Neural cell (in vitro differentiated cells): ENCODE data around the gene CENPL. TPM values are rescaled to one million over a fixed set of nuclear protein-coding genes. Genes with fewer than 3 reads are reported as not detected.

Source experiments
- H2AFZ ChIP-seq: fragments of 200-600, 300-800 bp; sonication (generic), shearing (Covaris generic); 2 replicates; pipeline ENCODE4 v1.6.0; 2014; ENCODE audit warnings: low read depth, mild to moderate bottlenecking, antibody characterized with exemption, low read length, moderate library complexity
- H3F3A ChIP-seq: fragments of 200-600 bp; shearing (Covaris generic); 2 replicates; pipeline ENCODE4 v1.6.1; 2016; ENCODE audit warnings: mild to moderate bottlenecking, moderate library complexity, mixed read lengths, antibody characterized with exemption, low read length; ENCODE audit not compliant: insufficient read depth, poor library complexity, severe bottlenecking
- H3K27ac ChIP-seq: fragments of 200-600, 300-800 bp; sonication (generic), shearing (Covaris generic); 2 replicates; pipeline ENCODE4 v1.5.1; 2014; ENCODE audit warnings: mild to moderate bottlenecking, low read length, moderate library complexity
- H3K27me3 ChIP-seq: fragments of 300-800, 200-600 bp; sonication (generic), shearing (Covaris generic); 2 replicates; pipeline ENCODE4 v1.6.0; 2014; ENCODE audit warnings: mild to moderate bottlenecking, low read depth, low read length, moderate library complexity; ENCODE audit not compliant: insufficient read depth
- H3K36me3 ChIP-seq: fragments of 300-800, 200-600 bp; sonication (generic), shearing (Covaris generic); 2 replicates; pipeline ENCODE4 v1.5.1; 2014; ENCODE audit warnings: mild to moderate bottlenecking, antibody characterized with exemption, low read length, moderate library complexity; ENCODE audit not compliant: insufficient read depth
- H3K4me2 ChIP-seq: fragments of 300-800, 200-600 bp; sonication (generic), shearing (Covaris generic); 2 replicates; pipeline ENCODE4 v1.6.0; 2014; ENCODE audit warnings: mild to moderate bottlenecking, low read length
- H3K4me3 ChIP-seq: fragments of 300-800, 200-600 bp; sonication (generic), shearing (Covaris generic); 2 replicates; pipeline ENCODE4 v1.5.1; 2014; ENCODE audit warnings: mild to moderate bottlenecking, low read length, moderate library complexity
- H3K79me2 ChIP-seq: fragments of 200-600 bp; shearing (Covaris generic); replicated peaks from 2 replicates; pipeline ENCODE4 v1.6.0; 2014; ENCODE audit warnings: mild to moderate bottlenecking, low read length, moderate library complexity; ENCODE audit not compliant: insufficient read depth
- H3K9ac ChIP-seq: fragments of 300-800, 200-600 bp; sonication (generic), shearing (Covaris generic); 2 replicates; pipeline ENCODE4 v1.6.1; 2016; ENCODE audit warnings: mild to moderate bottlenecking, low read length, mixed read lengths
- H3K9me2 ChIP-seq: fragments of 200-600 bp; shearing (Covaris generic); 2 replicates; pipeline ENCODE4 v1.6.1; 2016; ENCODE audit warnings: mild to moderate bottlenecking, low read length, mixed read lengths; ENCODE audit not compliant: insufficient read depth
- H3K9me3 ChIP-seq: fragments of 200-600, 300-800 bp; sonication (generic), shearing (Covaris generic); 2 replicates; pipeline ENCODE4 v1.6.1; 2016; ENCODE audit warnings: mild to moderate bottlenecking, mixed run types, low read length, moderate library complexity, mixed read lengths
- H4K20me1 ChIP-seq: fragments of 200-600 bp; shearing (Covaris generic); 2 replicates; pipeline ENCODE4 v1.6.1; 2016; ENCODE audit warnings: mild to moderate bottlenecking, mixed run types; ENCODE audit not compliant: insufficient read depth
- CTCF ChIP-seq: fragments of 450-650 bp; IDR thresholded peaks from 2 replicates; pipeline ENCODE4 v1.5.1; 2014; ENCODE audit warnings: antibody characterized with exemption, mild to moderate bottlenecking, moderate library complexity; ENCODE audit not compliant: poor library complexity, severe bottlenecking
- EP300 ChIP-seq: fragments of 450-650 bp; conservative IDR thresholded peaks from 2 replicates; pipeline ENCODE4 v1.6.1; 2014; ENCODE audit warnings: antibody characterized with exemption, mild to moderate bottlenecking, moderate library complexity; ENCODE audit not compliant: poor library complexity, severe bottlenecking
- EZH2 ChIP-seq: fragments of 200-600, 300-800 bp; shearing (Covaris generic), sonication (generic); IDR thresholded peaks from 2 replicates; pipeline ENCODE4 v1.6.1; 2014; ENCODE audit warnings: antibody characterized with exemption, low read length, borderline replicate concordance, mild to moderate bottlenecking; ENCODE audit not compliant: insufficient read depth, poor library complexity, severe bottlenecking
- MXI1 ChIP-seq: fragments of 450-650 bp; conservative IDR thresholded peaks from 2 replicates; pipeline ENCODE4 v1.6.1; 2014; ENCODE audit warnings: antibody characterized with exemption, mild to moderate bottlenecking; ENCODE audit not compliant: poor library complexity, severe bottlenecking
- POLR2AphosphoS5 ChIP-seq: IDR thresholded peaks from 2 replicates; pipeline ENCODE4 v1.6.1; 2012
- RAD21 ChIP-seq: fragments of 450-650 bp; conservative IDR thresholded peaks from 2 replicates; pipeline ENCODE4 v1.6.1; 2014; ENCODE audit warnings: antibody characterized with exemption, mild to moderate bottlenecking, moderate library complexity
- REST ChIP-seq: IDR thresholded peaks from 2 replicates; pipeline ENCODE4 v1.6.1; 2012; ENCODE audit warnings: borderline replicate concordance
- SMC3 ChIP-seq: fragments of 450-650 bp; conservative IDR thresholded peaks from 2 replicates; pipeline ENCODE4 v1.6.1; 2014; ENCODE audit warnings: antibody characterized with exemption, mild to moderate bottlenecking, moderate library complexity; ENCODE audit not compliant: poor library complexity
- TAF1 ChIP-seq: IDR thresholded peaks from 2 replicates; pipeline ENCODE4 v1.6.1; 2012; ENCODE audit warnings: low read depth
- polyA plus RNA-seq: library from polyadenylated mRNA; depleted of rRNA; stranded (reverse); fragments of >200 nt; gene quantifications from 2 replicates; pipeline ENCODE4 v1.2.3, GENCODE V29; 2014

CENPL gene
- polyA plus RNA-seq, 1 donor from 2014 or later = 6.4 TPM

- peaks cover 6% of the 10 kb centered on the region for H3K36me3 ChIP-seq
- TF ChIP-seq RAD21 (no peak), REST (no peak), CTCF (no peak), EZH2 (no peak), POLR2AphosphoS5 (no peak), TAF1 (no peak), MXI1 (no peak), SMC3 (no peak), EP300 (no peak)
- H3F3A ChIP-seq = no peaks in the 10 kb centered on the region
- no peaks in the 10 kb centered on the region for H3K9me3 ChIP-seq
- no peak overlapping the region for H3K27ac ChIP-seq
- no peak overlapping the region for H3K9ac ChIP-seq
- H3K27me3 ChIP-seq = no peaks in the 10 kb centered on the region
- H4K20me1 ChIP-seq = no peaks in the 10 kb centered on the region
- H3K9me2 ChIP-seq = no peaks in the 10 kb centered on the region
- H3K79me2 ChIP-seq = peaks cover 18% of the 10 kb centered on the region
- no peak overlapping the region for H3K4me2 ChIP-seq
- H3K4me3 ChIP-seq = peak overlapping the region; percentile 38
- H2AFZ ChIP-seq = no peak overlapping the region
These were observed 46.4 kb upstream of the CENPL start for GRCh38 chr1:173871091-173871490.

- TF ChIP-seq CTCF (no peak), POLR2AphosphoS5 (no peak)
- Histone ChIP-seq H3K27me3 (no peaks in the 10 kb centered on the region), H4K20me1 (no peaks in the 10 kb centered on the region), H2AFZ (no peak overlapping the region), H3K9me2 (no peaks in the 10 kb centered on the region), H3K4me2 (no peak overlapping the region), H3K27ac (no peak overlapping the region), H3K9me3 (no peaks in the 10 kb centered on the region), H3K36me3 (peaks cover 6% of the 10 kb centered on the region), H3K79me2 (peaks cover 23% of the 10 kb centered on the region), H3K9ac (no peak overlapping the region), H3F3A (peaks cover 5% of the 10 kb centered on the region), H3K4me3 (peak overlapping the region; percentile 38)
These were observed 45.8 kb upstream of the CENPL start for GRCh38 chr1:173870252-173871075.
